Fibroblast of upper back skin (primary cell): ENCODE results near the gene TMEM156.

ENCODE experiments used
- DNase-seq: peaks from one replicate; pipeline ENCODE4 v3.0.0-alpha.2; 2013

The TMEM156 gene

GRCh38 chr4:38954727-38955126 is 77.5 kb downstream of the TMEM156 start:
- DNase-seq: no peak

GRCh38 chr4:38952017-38952416 is 80.2 kb downstream of the TMEM156 start:
- no peak for DNase-seq

GRCh38 chr4:38951598-38951997 is 80.6 kb downstream of the TMEM156 start:
- no peak for DNase-seq

GRCh38 chr4:38950734-38951133 is 81.5 kb downstream of the TMEM156 start:
- DNase-seq: no peak

GRCh38 chr4:38950159-38950558 is 82.0 kb downstream of the TMEM156 start:
- peak; percentile 77 for DNase-seq

- DNase-seq: peak; percentile 56
Measured at GRCh38 chr4:38949411-38950051, 82.7 kb downstream of the TMEM156 start.

GRCh38 chr4:38948551-38948950 is 83.7 kb downstream of the TMEM156 start:
- DNase-seq: peak; percentile 95

GRCh38 chr4:38946919-38947318 is 85.3 kb downstream of the TMEM156 start:
- no peak for DNase-seq

- no peak for DNase-seq
Measured at GRCh38 chr4:38944440-38944839, 87.8 kb downstream of the TMEM156 start.

GRCh38 chr4:38943343-38943742 is 88.9 kb downstream of the TMEM156 start:
- DNase-seq: peak; percentile 50

- DNase-seq: peak; percentile 49
Measured at GRCh38 chr4:38941906-38942305, 90.3 kb downstream of the TMEM156 start.

GRCh38 chr4:38940476-38940875 is 91.7 kb downstream of the TMEM156 start:
- no peak for DNase-seq

GRCh38 chr4:38939165-38939564 is 93.0 kb downstream of the TMEM156 start:
- DNase-seq: no peak

GRCh38 chr4:38935391-38936073 is 96.7 kb downstream of the TMEM156 start:
- DNase-seq: no peak

GRCh38 chr4:38931125-38931524 is 101.1 kb downstream of the TMEM156 start:
- DNase-seq: no peak

GRCh38 chr4:38930707-38931106 is 101.5 kb downstream of the TMEM156 start:
- no peak for DNase-seq

- DNase-seq: no peak
Measured at GRCh38 chr4:38930204-38930603, 102.0 kb downstream of the TMEM156 start.

GRCh38 chr4:38928974-38929373 is 103.2 kb downstream of the TMEM156 start:
- no peak for DNase-seq

- DNase-seq: no peak
Measured at GRCh38 chr4:38928568-38928967, 103.6 kb downstream of the TMEM156 start.

GRCh38 chr4:38926896-38927295 is 105.3 kb downstream of the TMEM156 start:
- no peak for DNase-seq

- DNase-seq: no peak
Measured at GRCh38 chr4:38925492-38926413, 106.5 kb downstream of the TMEM156 start.

GRCh38 chr4:38924353-38924752 is 107.9 kb downstream of the TMEM156 start:
- no peak for DNase-seq

GRCh38 chr4:38923746-38924145 is 108.5 kb downstream of the TMEM156 start:
- no peak for DNase-seq

- no peak for DNase-seq
Measured at GRCh38 chr4:38921151-38921550, 111.1 kb downstream of the TMEM156 start.
